ENCODE measurements around the gene CLCA2.
"Not testable (repeated sequence)": the region's sequence is repeated elsewhere in the genome, so short reads cannot be mapped to it uniquely, and the experiment has no call there.

The CLCA2 gene

GRCh38 chr1:86487131-86487810, 63.3 kb downstream of the CLCA2 start:
- Histone ChIP-seq H3K9ac (no peak overlapping the region), H3K4me2 (no peak overlapping the region), H3K4me1 (no peaks in the 10 kb centered on the region), H4K20me1 (no peaks in the 10 kb centered on the region), H3K9me3 (no peaks in the 10 kb centered on the region), H3K27ac (no peak overlapping the region), H3K4me3 (no peak overlapping the region), H3K36me3 (no peaks in the 10 kb centered on the region), H3K27me3 (no peaks in the 10 kb centered on the region)
- TF ChIP-seq Cebpa-rat (IDR thresholded peaks at IDR 0.05): no peak

- Histone ChIP-seq H3K27ac (no peak overlapping the region), H4K20me1 (no peaks in the 10 kb centered on the region), H3K4me2 (no peak overlapping the region), H3K4me3 (no peak overlapping the region), H3K27me3 (no peaks in the 10 kb centered on the region), H3K36me3 (no peaks in the 10 kb centered on the region), H3K9ac (no peak overlapping the region), H3K9me3 (no peaks in the 10 kb centered on the region), H3K4me1 (no peaks in the 10 kb centered on the region)
- no peak for TF ChIP-seq Cebpa-rat (IDR thresholded peaks at IDR 0.05)
Observed at GRCh38 chr1:86487811-86488141, 63.8 kb downstream of the CLCA2 start.

GRCh38 chr1:86489242-86489878, 65.4 kb downstream of the CLCA2 start:
- Histone ChIP-seq H3K4me2 (no peak overlapping the region), H3K36me3 (no peaks in the 10 kb centered on the region), H3K27ac (no peak overlapping the region), H4K20me1 (no peaks in the 10 kb centered on the region), H3K9ac (no peak overlapping the region), H3K4me3 (no peak overlapping the region), H3K4me1 (no peaks in the 10 kb centered on the region), H3K9me3 (no peaks in the 10 kb centered on the region), H3K27me3 (no peaks in the 10 kb centered on the region)
- TF ChIP-seq Cebpa-rat (IDR thresholded peaks at IDR 0.05): no peak

GRCh38 chr1:86491171-86491950, 67.4 kb downstream of the CLCA2 start:
- Histone ChIP-seq H3K4me2 (no peak overlapping the region), H3K27ac (no peak overlapping the region), H3K4me1 (no peaks in the 10 kb centered on the region), H3K27me3 (no peaks in the 10 kb centered on the region), H4K20me1 (no peaks in the 10 kb centered on the region), H3K9me3 (no peaks in the 10 kb centered on the region), H3K36me3 (no peaks in the 10 kb centered on the region), H3K4me3 (no peak overlapping the region), H3K9ac (no peak overlapping the region)
- no peak for TF ChIP-seq Cebpa-rat (IDR thresholded peaks at IDR 0.05)

GRCh38 chr1:86498281-86498680, 74.3 kb downstream of the CLCA2 start:
- Histone ChIP-seq H3K4me1 (no peaks in the 10 kb centered on the region), H3K4me3 (no peak overlapping the region), H3K9ac (no peak overlapping the region), H3K27me3 (no peaks in the 10 kb centered on the region), H3K27ac (no peak overlapping the region), H3K4me2 (no peak overlapping the region), H4K20me1 (no peaks in the 10 kb centered on the region), H3K36me3 (no peaks in the 10 kb centered on the region), H3K9me3 (no peaks in the 10 kb centered on the region)
- TF ChIP-seq Cebpa-rat (IDR thresholded peaks at IDR 0.05): no peak

- Histone ChIP-seq H4K20me1 (no peaks in the 10 kb centered on the region), H3K27me3 (no peaks in the 10 kb centered on the region), H3K4me1 (no peaks in the 10 kb centered on the region), H3K9ac (no peak overlapping the region), H3K27ac (no peak overlapping the region), H3K4me2 (no peak overlapping the region), H3K36me3 (no peaks in the 10 kb centered on the region), H3K4me3 (no peak overlapping the region), H3K9me3 (no peaks in the 10 kb centered on the region)
- no peak for TF ChIP-seq Cebpa-rat (IDR thresholded peaks at IDR 0.05)
Observed at GRCh38 chr1:86499987-86500593, 76.1 kb downstream of the CLCA2 start.

GRCh38 chr1:86500714-86501113, 76.7 kb downstream of the CLCA2 start:
- no peak overlapping the region for H3K27ac ChIP-seq
- no peak overlapping the region for H3K4me3 ChIP-seq
- H4K20me1 ChIP-seq: no peaks in the 10 kb centered on the region
- H3K4me2 ChIP-seq: no peak overlapping the region
- H3K9ac ChIP-seq: no peak overlapping the region
- H3K9me3 ChIP-seq: no peaks in the 10 kb centered on the region
- H3K27me3 ChIP-seq: no peaks in the 10 kb centered on the region
- no peaks in the 10 kb centered on the region for H3K36me3 ChIP-seq
- no peak for TF ChIP-seq Cebpa-rat (IDR thresholded peaks at IDR 0.05)
- H3K4me1 ChIP-seq: no peaks in the 10 kb centered on the region

- not testable (repeated sequence) for H4K20me1 ChIP-seq, H3K4me2 ChIP-seq, H3K9me3 ChIP-seq, H3K27ac ChIP-seq, H3K27me3 ChIP-seq, H3K4me3 ChIP-seq, H3K9ac ChIP-seq, H3K36me3 ChIP-seq, H3K4me1 ChIP-seq
Observed at GRCh38 chr1:86502125-86502646, 78.2 kb downstream of the CLCA2 start.

- no peaks in the 10 kb centered on the region for H3K4me1 ChIP-seq
- H3K27ac ChIP-seq: no peak overlapping the region
- no peak for TF ChIP-seq Cebpa-rat (IDR thresholded peaks at IDR 0.05)
- no peaks in the 10 kb centered on the region for H3K36me3 ChIP-seq
- no peak overlapping the region for H3K4me3 ChIP-seq
- no peaks in the 10 kb centered on the region for H4K20me1 ChIP-seq
- H3K27me3 ChIP-seq: no peaks in the 10 kb centered on the region
- no peaks in the 10 kb centered on the region for H3K9me3 ChIP-seq
- no peak overlapping the region for H3K4me2 ChIP-seq
- no peak overlapping the region for H3K9ac ChIP-seq
Observed at GRCh38 chr1:86502721-86503405, 78.9 kb downstream of the CLCA2 start.

All from BLaER1 (cell line).